ENCODE measurements around the gene PDIK1L.
A peak's percentile ranks its signal among the peaks of the same experiment; 100 is the strongest.

PDIK1L gene

DNA sequence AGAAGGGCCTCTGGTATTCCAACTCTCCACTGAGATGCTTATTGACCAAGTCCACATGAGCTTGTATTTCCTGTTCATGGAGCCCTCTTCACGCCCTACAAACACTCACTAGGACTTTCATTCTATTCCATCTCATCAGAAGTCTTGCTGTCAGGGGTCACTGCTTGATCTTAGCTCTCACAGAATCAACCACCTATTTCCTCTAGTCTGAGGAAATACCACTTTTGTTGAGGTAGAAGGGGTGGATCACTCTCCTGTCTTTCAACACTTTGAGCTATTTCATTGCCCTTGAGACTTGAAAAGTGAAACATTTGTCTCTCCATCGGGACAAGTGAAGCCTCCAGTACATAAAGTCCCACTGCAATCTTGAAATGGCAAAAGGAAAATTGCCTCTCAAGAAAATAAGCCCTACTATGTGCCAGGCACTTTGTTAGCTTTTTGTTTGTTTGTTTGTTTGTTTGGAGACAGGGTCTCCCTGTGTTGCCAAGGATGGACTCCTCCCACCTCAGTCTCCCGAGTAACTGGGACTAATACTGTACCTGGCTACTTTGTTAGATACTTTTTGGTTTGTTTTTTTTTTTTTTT lies 27.4 kb downstream of the PDIK1L start:
- TF ChIP-seq CTCF (IDR thresholded peaks at IDR 0.05; ENCODE audit: borderline replicate concordance, insufficient read depth, low read depth, low read length), result no peak
- no peak overlapping the region for H3K4me3 ChIP-seq (ENCODE audit: low read depth, low read length)

- H3K4me3 ChIP-seq (ENCODE audit: low read depth, low read length), result no peak overlapping the region
- no peak for TF ChIP-seq CTCF (IDR thresholded peaks at IDR 0.05; ENCODE audit: borderline replicate concordance, insufficient read depth, low read depth, low read length)
These were observed 30.5 kb downstream of the PDIK1L start for GRCh38 chr1:26142159-26142558.

GRCh38 chr1:26145041-26145959 lies 33.7 kb downstream of the PDIK1L start:
- no peak overlapping the region for H3K4me3 ChIP-seq (ENCODE audit: low read depth, low read length)
- TF ChIP-seq CTCF (IDR thresholded peaks at IDR 0.05; ENCODE audit: borderline replicate concordance, insufficient read depth, low read depth, low read length), result peak; percentile 54; the same call in 1 of the 2 replicates

GRCh38 chr1:26145960-26146294 lies 34.3 kb downstream of the PDIK1L start:
- no peak for TF ChIP-seq CTCF (IDR thresholded peaks at IDR 0.05; ENCODE audit: borderline replicate concordance, insufficient read depth, low read depth, low read length)
- no peak overlapping the region for H3K4me3 ChIP-seq (ENCODE audit: low read depth, low read length)

GRCh38 chr1:26148887-26149286 lies 37.3 kb downstream of the PDIK1L start:
- TF ChIP-seq CTCF (IDR thresholded peaks at IDR 0.05; ENCODE audit: borderline replicate concordance, insufficient read depth, low read depth, low read length), result no peak

DNA sequence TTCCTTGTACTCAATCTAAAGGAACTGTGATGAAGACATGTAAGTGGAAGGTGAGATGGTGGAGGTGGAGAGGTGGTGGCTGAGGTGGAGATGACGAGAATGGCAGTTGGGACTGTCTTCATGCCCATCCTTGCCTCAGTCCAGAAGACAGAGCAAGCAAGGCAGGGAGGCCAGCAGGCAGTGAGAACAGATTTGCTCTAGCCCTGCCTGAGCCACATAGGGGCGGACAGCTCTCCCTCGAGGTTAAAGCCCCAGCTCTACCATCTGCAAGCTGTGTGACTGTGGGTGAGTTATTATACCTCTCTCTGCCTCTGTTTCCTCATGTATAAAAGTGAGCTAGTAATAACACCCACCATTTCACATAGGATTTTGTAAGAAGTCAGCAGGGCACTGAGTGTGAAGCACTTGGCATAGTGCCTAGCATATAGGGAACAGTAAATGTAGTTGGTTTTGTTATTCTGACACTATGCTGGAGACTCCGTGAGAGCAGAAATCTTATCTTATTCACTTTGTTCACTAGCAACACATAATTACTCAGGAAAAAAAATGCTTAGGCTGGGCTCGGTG lies 42.4 kb downstream of the PDIK1L start:
- TF ChIP-seq CTCF (IDR thresholded peaks at IDR 0.05; ENCODE audit: borderline replicate concordance, insufficient read depth, low read depth, low read length), result no peak
- no peak overlapping the region for H3K4me3 ChIP-seq (ENCODE audit: low read depth, low read length)

More at GRCh38 chr1:26148887-26149286, 37.3 kb downstream of the PDIK1L start:
- H3K4me3 ChIP-seq (ENCODE audit: low read depth, low read length), result no peak overlapping the region
